Progenitor cell of endocrine pancreas (in vitro differentiated cells): Measurements from ENCODE around the gene ATP1A2. TPM values are rescaled to one million over a fixed set of nuclear protein-coding genes. Genes with fewer than 3 reads are reported as not detected.

Experiments
- DNase-seq: peaks from one replicate; pipeline ENCODE4 v3.0.0; 2021; ENCODE audit warnings: low spot score; ENCODE audit not compliant: unreplicated experiment
- H3K27ac Mint-ChIP-seq: 2 replicates; pipeline ENCODE4 v1.8.0; 2021; ENCODE audit warnings: mild to moderate bottlenecking, moderate library complexity, mixed read lengths
- H3K27me3 Mint-ChIP-seq: 2 replicates; pipeline ENCODE4 v1.8.0; 2021; ENCODE audit warnings: mixed read lengths
- H3K36me3 Mint-ChIP-seq: 2 replicates; pipeline ENCODE4 v1.8.0; 2022; ENCODE audit warnings: mixed read lengths; ENCODE audit not compliant: insufficient read depth
- H3K4me1 Mint-ChIP-seq: 2 replicates; pipeline ENCODE4 v1.8.0; 2021; ENCODE audit warnings: low read depth, mixed read lengths
- H3K4me3 Mint-ChIP-seq: 2 replicates; pipeline ENCODE4 v1.8.0; 2021; ENCODE audit warnings: low read depth, mild to moderate bottlenecking, moderate library complexity, mixed read lengths
- H3K9me3 Mint-ChIP-seq: 2 replicates; pipeline ENCODE4 v1.8.0; 2021; ENCODE audit warnings: low read depth, mixed read lengths
- total RNA-seq: library from RNA; stranded (reverse); gene quantifications from 2 replicates; pipeline ENCODE4 v1.2.1, GENCODE V29; 2021
- TF ChIP-seq, protein P1 (sequence below): fragments of 200-600 bp; sonication (generic); IDR thresholded peaks from one replicate; pipeline ENCODE4 v1.5.0; 2021; ENCODE audit warnings: antibody characterized with exemption, mild to moderate bottlenecking; ENCODE audit not compliant: unreplicated experiment

ATP1A2 gene
- total RNA-seq, 1 donor from 2014 or later = not detected

DNA sequence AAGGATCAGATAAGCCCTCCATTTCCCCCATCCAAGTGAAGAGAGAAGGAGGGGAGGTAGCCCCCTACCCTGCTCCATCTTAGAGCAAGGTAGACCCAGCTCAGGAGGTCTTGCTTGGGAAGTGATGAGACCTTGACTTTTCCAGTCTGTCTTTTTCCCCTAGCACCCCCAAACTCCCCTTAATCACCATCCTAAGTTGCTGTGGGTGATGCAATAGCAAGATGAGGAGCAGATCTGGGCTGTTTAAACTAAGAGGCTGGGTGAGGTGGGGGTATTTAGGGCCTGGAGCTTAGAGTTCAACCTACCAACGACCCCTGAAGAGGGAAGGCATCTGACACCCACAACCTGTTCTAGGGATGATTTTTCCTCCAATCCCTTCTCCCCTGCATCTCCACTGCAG lies 1.7 kb downstream of the ATP1A2 start:
- H3K4me3 Mint-ChIP-seq = no peak overlapping the region
- peaks cover 48% of the 10 kb centered on the region for H3K27me3 Mint-ChIP-seq
- H3K9me3 Mint-ChIP-seq = no peaks in the 10 kb centered on the region
- no peaks in the 10 kb centered on the region for H3K36me3 Mint-ChIP-seq
- no peak for DNase-seq
- no peak overlapping the region for H3K27ac Mint-ChIP-seq
- TF ChIP-seq, protein P1, sequence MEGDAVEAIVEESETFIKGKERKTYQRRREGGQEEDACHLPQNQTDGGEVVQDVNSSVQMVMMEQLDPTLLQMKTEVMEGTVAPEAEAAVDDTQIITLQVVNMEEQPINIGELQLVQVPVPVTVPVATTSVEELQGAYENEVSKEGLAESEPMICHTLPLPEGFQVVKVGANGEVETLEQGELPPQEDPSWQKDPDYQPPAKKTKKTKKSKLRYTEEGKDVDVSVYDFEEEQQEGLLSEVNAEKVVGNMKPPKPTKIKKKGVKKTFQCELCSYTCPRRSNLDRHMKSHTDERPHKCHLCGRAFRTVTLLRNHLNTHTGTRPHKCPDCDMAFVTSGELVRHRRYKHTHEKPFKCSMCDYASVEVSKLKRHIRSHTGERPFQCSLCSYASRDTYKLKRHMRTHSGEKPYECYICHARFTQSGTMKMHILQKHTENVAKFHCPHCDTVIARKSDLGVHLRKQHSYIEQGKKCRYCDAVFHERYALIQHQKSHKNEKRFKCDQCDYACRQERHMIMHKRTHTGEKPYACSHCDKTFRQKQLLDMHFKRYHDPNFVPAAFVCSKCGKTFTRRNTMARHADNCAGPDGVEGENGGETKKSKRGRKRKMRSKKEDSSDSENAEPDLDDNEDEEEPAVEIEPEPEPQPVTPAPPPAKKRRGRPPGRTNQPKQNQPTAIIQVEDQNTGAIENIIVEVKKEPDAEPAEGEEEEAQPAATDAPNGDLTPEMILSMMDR = no peak
- peaks cover 2% of the 10 kb centered on the region for H3K4me1 Mint-ChIP-seq

DNA sequence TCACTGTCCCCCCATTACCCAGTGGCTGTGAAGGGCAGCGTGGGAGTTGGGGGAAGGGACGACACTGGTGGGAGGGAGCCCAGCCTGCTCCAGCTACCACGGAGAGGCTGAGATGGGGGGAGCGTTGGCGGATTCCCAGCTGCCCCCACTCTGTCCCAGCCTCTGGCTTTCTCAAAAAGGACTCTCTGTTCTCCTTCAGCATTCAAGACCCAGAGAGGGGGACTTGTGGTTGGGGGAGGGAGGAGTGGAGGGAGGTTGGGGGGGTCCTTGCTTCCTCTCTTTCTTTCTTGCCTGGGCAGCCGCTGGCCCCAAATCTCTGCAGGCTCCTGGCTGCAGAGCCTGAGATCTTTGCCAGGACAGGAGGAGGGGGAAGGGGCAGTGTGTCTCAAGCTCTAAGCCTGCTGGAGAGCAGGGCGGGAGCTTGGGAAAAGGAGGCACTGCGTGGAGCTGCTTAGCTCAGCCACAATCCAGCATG lies 2.2 kb downstream of the ATP1A2 start:
- H3K27me3 Mint-ChIP-seq = peaks cover 44% of the 10 kb centered on the region
- no peak overlapping the region for H3K4me3 Mint-ChIP-seq
- H3K27ac Mint-ChIP-seq = no peak overlapping the region
- H3K4me1 Mint-ChIP-seq = peaks cover 2% of the 10 kb centered on the region
- no peaks in the 10 kb centered on the region for H3K36me3 Mint-ChIP-seq
- TF ChIP-seq, protein P1 = no peak
- no peak for DNase-seq
- H3K9me3 Mint-ChIP-seq = no peaks in the 10 kb centered on the region

DNA sequence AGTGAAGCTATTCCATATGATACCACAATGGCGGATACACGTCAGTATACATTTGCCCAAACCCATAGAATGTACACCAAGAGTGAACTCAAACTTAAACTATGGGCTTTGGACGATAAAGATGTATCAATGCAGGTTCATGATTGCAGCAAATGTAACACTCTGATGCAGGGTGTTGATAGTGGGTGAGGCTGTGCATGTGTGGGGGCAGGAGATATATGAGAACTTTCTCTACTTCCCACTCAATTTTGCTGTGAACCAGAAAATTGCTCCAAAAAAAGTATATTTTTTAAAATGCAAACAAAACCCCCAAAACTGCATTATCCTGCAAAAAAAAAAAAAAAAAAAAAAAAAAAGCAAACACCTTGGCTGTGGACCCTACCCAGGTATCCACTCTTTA lies 3.4 kb downstream of the ATP1A2 start:
- Mint-ChIP-seq H3K4me3 (no peak overlapping the region), H3K9me3 (no peaks in the 10 kb centered on the region), H3K36me3 (no peaks in the 10 kb centered on the region), H3K4me1 (peaks cover 2% of the 10 kb centered on the region), H3K27ac (no peak overlapping the region), H3K27me3 (peaks cover 35% of the 10 kb centered on the region)
- TF ChIP-seq, protein P1 = no peak
- DNase-seq = no peak

DNA sequence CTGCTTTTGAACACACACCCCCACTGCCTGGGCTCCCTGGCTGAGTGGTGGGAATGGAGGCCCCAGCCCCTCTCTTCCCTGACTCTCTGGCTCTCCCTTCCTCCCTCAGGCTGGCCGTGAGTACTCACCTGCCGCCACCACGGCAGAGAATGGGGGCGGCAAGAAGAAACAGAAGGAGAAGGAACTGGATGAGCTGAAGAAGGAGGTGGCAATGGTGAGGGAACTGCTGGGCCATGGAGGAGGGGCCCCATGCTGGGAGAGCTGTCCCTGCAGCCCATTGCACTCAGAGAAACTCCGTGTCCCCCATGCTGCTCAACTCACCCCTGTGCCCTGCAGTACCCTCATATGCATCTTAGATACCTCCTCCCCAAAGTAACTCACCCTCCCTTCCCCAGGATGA lies 5.2 kb downstream of the ATP1A2 start:
- Mint-ChIP-seq H3K27me3 (peaks cover 23% of the 10 kb centered on the region), H3K4me1 (peaks cover 2% of the 10 kb centered on the region), H3K36me3 (no peaks in the 10 kb centered on the region), H3K9me3 (no peaks in the 10 kb centered on the region), H3K4me3 (no peak overlapping the region), H3K27ac (no peak overlapping the region)
- TF ChIP-seq, protein P1 = no peak
- no peak for DNase-seq

DNA sequence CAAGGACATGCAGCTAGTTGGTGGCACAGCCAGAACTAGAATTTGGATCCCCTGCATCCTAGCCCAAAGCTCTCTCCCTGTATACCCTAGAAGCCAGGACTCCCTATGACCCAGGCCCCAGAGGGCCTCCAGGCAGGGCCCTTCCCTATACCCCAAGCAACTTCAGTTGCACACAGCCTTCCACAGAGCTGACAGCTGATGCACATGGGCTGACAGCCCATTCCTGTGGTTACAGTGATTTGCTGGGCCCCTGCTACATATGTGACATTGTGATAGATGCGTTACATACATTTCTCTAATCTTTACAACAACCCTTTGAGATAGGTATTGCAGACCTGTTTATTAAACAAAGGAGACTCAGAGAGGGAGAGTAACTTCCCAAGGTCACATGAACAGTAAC lies 5.8 kb downstream of the ATP1A2 start:
- TF ChIP-seq, protein P1 = no peak
- Mint-ChIP-seq H3K4me3 (no peak overlapping the region), H3K4me1 (peaks cover 2% of the 10 kb centered on the region), H3K27me3 (peaks cover 21% of the 10 kb centered on the region), H3K9me3 (no peaks in the 10 kb centered on the region), H3K36me3 (no peaks in the 10 kb centered on the region), H3K27ac (no peak overlapping the region)
- DNase-seq = no peak
